WTC11 (cell line): ENCODE results near the gene SYNDIG1. TPM values are rescaled to one million over a fixed set of nuclear protein-coding genes. Genes with fewer than 3 reads are reported as not detected.

Experiments
- ATAC-seq: fragments of 200-7000 bp; cut with Tn5 transposase; 2 replicates; pipeline ENCODE4 v1.10.0; 2021; ENCODE audit warnings: mild to moderate bottlenecking, moderate library complexity
- CTCF ChIA-PET: fragments of 300-600 bp; sonication (Branson Sonifier 250); formaldehyde crosslinking; loops from one replicate; lab custom pipeline; 2021; ENCODE audit warnings: antibody characterized with exemption; lab: Charles Lee
- POLR2A ChIA-PET: fragments of 350-600 bp; sonication (Branson Sonifier 250); formaldehyde crosslinking; loops from one replicate; lab custom pipeline; 2021; ENCODE audit warnings: antibody characterized with exemption; lab: Charles Lee
- DNase-seq: peaks from one replicate; pipeline ENCODE4 v3.0.0; 2021; ENCODE audit warnings: low spot score
- H3K27ac Mint-ChIP-seq: 2 replicates; pipeline ENCODE4 v1.8.0; 2021; ENCODE audit warnings: mixed read lengths
- H3K27me3 Mint-ChIP-seq: 2 replicates; pipeline ENCODE4 v1.8.0; 2021; ENCODE audit warnings: low read depth, mild to moderate bottlenecking, moderate library complexity, mixed read lengths
- H3K36me3 Mint-ChIP-seq: 2 replicates; pipeline ENCODE4 v1.8.0; 2021; ENCODE audit warnings: mixed read lengths
- H3K4me1 Mint-ChIP-seq: 2 replicates; pipeline ENCODE4 v1.8.0; 2022; ENCODE audit warnings: mixed read lengths
- H3K4me3 Mint-ChIP-seq: 2 replicates; pipeline ENCODE4 v1.8.0; 2021; ENCODE audit warnings: mild to moderate bottlenecking, moderate library complexity, mixed read lengths
- H3K9me3 Mint-ChIP-seq: 2 replicates; pipeline ENCODE4 v1.8.0; 2021; ENCODE audit warnings: mixed read lengths
- CBFB ChIP-seq: sonication (generic); formaldehyde crosslinking; IDR thresholded peaks from 2 replicates; pipeline ENCODE4 v1.8.1; 2022; ENCODE audit warnings: mild to moderate bottlenecking, low read depth, missing genetic modification reagents
- ELF4 ChIP-seq: sonication (generic); formaldehyde crosslinking; IDR thresholded peaks from 2 replicates; pipeline ENCODE4 v1.8.1; 2022; ENCODE audit warnings: low read depth, mild to moderate bottlenecking, moderate library complexity, missing genetic modification reagents
- ETV6 ChIP-seq: sonication (generic); formaldehyde crosslinking; IDR thresholded peaks from 2 replicates; pipeline ENCODE4 v1.8.1; 2022; ENCODE audit warnings: mild to moderate bottlenecking, missing genetic modification reagents
- FOXK1 ChIP-seq: sonication (generic); formaldehyde crosslinking; IDR thresholded peaks from 2 replicates; pipeline ENCODE4 v1.8.0; 2022; ENCODE audit warnings: mild to moderate bottlenecking, moderate library complexity, missing genetic modification reagents
- FOXP1 ChIP-seq: sonication (generic); formaldehyde crosslinking; IDR thresholded peaks from 2 replicates; pipeline ENCODE4 v1.8.0; 2022; ENCODE audit warnings: missing genetic modification reagents, mild to moderate bottlenecking, moderate library complexity, borderline replicate concordance
- FOXP4 ChIP-seq: sonication (generic); formaldehyde crosslinking; IDR thresholded peaks from 2 replicates; pipeline ENCODE4 v1.8.0; 2022; ENCODE audit warnings: mild to moderate bottlenecking, missing genetic modification reagents
- IRF1 ChIP-seq: sonication (generic); formaldehyde crosslinking; IDR thresholded peaks from 2 replicates; pipeline ENCODE4 v1.8.0; 2023; ENCODE audit warnings: missing genetic modification reagents
- MLX ChIP-seq: sonication (generic); formaldehyde crosslinking; IDR thresholded peaks from 2 replicates; pipeline ENCODE4 v1.8.1; 2023; ENCODE audit warnings: mild to moderate bottlenecking, missing genetic modification reagents, moderate library complexity
- NR1H2 ChIP-seq: sonication (generic); formaldehyde crosslinking; IDR thresholded peaks from 2 replicates; pipeline ENCODE4 v1.9.0; 2021; ENCODE audit warnings: mild to moderate bottlenecking, moderate library complexity, missing genetic modification reagents
- SMAD3 ChIP-seq: sonication (generic); formaldehyde crosslinking; IDR thresholded peaks from 2 replicates; pipeline ENCODE4 v1.8.0; 2022; ENCODE audit warnings: missing genetic modification reagents, mild to moderate bottlenecking, borderline replicate concordance
- TEAD4 ChIP-seq: sonication (generic); formaldehyde crosslinking; IDR thresholded peaks from 2 replicates; pipeline ENCODE4 v1.8.0; 2022; ENCODE audit warnings: mild to moderate bottlenecking, missing genetic modification reagents
- ZNF425 ChIP-seq: fragments of 250-450 bp; sonication (Bioruptor Pico); conservative IDR thresholded peaks from 2 replicates; pipeline ENCODE4 v1.9.0; 2021; ENCODE audit warnings: mild to moderate bottlenecking
- total RNA-seq: library from RNA; stranded (reverse); gene quantifications from 3 replicates; pipeline ENCODE4 v1.2.3, GENCODE V29; 2021
- TF ChIP-seq, protein P1 (sequence below): fragments of 250-450 bp; sonication (Bioruptor Pico); IDR thresholded peaks from 2 replicates; pipeline ENCODE4 v1.9.0; 2021; ENCODE audit warnings: mild to moderate bottlenecking
- TF ChIP-seq, protein P2 (sequence below): sonication (generic); formaldehyde crosslinking; IDR thresholded peaks from 2 replicates; pipeline ENCODE4 v1.8.1; 2022; ENCODE audit warnings: mild to moderate bottlenecking, missing genetic modification reagents, moderate library complexity, borderline replicate concordance
- TF ChIP-seq, protein P3 (sequence below): sonication (generic); formaldehyde crosslinking; IDR thresholded peaks from 2 replicates; pipeline ENCODE4 v1.8.1; 2023; ENCODE audit warnings: mild to moderate bottlenecking, missing genetic modification reagents, borderline replicate concordance
- TF ChIP-seq, protein P4 (sequence below): sonication (generic); formaldehyde crosslinking; IDR thresholded peaks from 2 replicates; pipeline ENCODE4 v1.8.1; 2023; ENCODE audit warnings: mild to moderate bottlenecking, missing genetic modification reagents, moderate library complexity

The SYNDIG1 gene
- total RNA-seq, 1 experiment from 2014 or later, result 6.4 TPM

- Mint-ChIP-seq H3K9me3 (no peaks in the 10 kb centered on the region), H3K27ac (no peak overlapping the region), H3K27me3 (peaks cover 7% of the 10 kb centered on the region; the same call in 1 of the 2 replicates), H3K4me1 (peaks cover 43% of the 10 kb centered on the region), H3K36me3 (no peaks in the 10 kb centered on the region), H3K4me3 (no peak overlapping the region)
- no peak for DNase-seq
- ATAC-seq, result no peak
- POLR2A ChIA-PET, result no interaction called here
- TF ChIP-seq NR1H2, result no peak
- no peak for TF ChIP-seq FOXP4 (CRISPR knock-in tag)
- TF ChIP-seq ETV6 (CRISPR knock-in tag), result no peak
- CTCF ChIA-PET, result no interaction called here
Observed at GRCh38 chr20:24452016-24452415, 17.4 kb upstream of the SYNDIG1 start.

GRCh38 chr20:24452498-24453127, 16.8 kb upstream of the SYNDIG1 start:
- Mint-ChIP-seq H3K27ac (no peak overlapping the region), H3K4me3 (no peak overlapping the region), H3K36me3 (no peaks in the 10 kb centered on the region), H3K27me3 (peaks cover 6% of the 10 kb centered on the region; the same call in 1 of the 2 replicates), H3K4me1 (peaks cover 38% of the 10 kb centered on the region), H3K9me3 (no peaks in the 10 kb centered on the region)
- DNase-seq (no peak), ATAC-seq (no peak)
- TF ChIP-seq SMAD3, result no peak
- TF ChIP-seq, protein P1, sequence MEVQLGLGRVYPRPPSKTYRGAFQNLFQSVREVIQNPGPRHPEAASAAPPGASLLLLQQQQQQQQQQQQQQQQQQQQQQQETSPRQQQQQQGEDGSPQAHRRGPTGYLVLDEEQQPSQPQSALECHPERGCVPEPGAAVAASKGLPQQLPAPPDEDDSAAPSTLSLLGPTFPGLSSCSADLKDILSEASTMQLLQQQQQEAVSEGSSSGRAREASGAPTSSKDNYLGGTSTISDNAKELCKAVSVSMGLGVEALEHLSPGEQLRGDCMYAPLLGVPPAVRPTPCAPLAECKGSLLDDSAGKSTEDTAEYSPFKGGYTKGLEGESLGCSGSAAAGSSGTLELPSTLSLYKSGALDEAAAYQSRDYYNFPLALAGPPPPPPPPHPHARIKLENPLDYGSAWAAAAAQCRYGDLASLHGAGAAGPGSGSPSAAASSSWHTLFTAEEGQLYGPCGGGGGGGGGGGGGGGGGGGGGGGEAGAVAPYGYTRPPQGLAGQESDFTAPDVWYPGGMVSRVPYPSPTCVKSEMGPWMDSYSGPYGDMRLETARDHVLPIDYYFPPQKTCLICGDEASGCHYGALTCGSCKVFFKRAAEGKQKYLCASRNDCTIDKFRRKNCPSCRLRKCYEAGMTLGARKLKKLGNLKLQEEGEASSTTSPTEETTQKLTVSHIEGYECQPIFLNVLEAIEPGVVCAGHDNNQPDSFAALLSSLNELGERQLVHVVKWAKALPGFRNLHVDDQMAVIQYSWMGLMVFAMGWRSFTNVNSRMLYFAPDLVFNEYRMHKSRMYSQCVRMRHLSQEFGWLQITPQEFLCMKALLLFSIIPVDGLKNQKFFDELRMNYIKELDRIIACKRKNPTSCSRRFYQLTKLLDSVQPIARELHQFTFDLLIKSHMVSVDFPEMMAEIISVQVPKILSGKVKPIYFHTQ (CRISPR knock-in tag), result no peak
- no peak for TF ChIP-seq TEAD4
- TF ChIP-seq, protein P2, sequence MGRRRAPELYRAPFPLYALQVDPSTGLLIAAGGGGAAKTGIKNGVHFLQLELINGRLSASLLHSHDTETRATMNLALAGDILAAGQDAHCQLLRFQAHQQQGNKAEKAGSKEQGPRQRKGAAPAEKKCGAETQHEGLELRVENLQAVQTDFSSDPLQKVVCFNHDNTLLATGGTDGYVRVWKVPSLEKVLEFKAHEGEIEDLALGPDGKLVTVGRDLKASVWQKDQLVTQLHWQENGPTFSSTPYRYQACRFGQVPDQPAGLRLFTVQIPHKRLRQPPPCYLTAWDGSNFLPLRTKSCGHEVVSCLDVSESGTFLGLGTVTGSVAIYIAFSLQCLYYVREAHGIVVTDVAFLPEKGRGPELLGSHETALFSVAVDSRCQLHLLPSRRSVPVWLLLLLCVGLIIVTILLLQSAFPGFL, result no peak
- TF ChIP-seq, protein P3, sequence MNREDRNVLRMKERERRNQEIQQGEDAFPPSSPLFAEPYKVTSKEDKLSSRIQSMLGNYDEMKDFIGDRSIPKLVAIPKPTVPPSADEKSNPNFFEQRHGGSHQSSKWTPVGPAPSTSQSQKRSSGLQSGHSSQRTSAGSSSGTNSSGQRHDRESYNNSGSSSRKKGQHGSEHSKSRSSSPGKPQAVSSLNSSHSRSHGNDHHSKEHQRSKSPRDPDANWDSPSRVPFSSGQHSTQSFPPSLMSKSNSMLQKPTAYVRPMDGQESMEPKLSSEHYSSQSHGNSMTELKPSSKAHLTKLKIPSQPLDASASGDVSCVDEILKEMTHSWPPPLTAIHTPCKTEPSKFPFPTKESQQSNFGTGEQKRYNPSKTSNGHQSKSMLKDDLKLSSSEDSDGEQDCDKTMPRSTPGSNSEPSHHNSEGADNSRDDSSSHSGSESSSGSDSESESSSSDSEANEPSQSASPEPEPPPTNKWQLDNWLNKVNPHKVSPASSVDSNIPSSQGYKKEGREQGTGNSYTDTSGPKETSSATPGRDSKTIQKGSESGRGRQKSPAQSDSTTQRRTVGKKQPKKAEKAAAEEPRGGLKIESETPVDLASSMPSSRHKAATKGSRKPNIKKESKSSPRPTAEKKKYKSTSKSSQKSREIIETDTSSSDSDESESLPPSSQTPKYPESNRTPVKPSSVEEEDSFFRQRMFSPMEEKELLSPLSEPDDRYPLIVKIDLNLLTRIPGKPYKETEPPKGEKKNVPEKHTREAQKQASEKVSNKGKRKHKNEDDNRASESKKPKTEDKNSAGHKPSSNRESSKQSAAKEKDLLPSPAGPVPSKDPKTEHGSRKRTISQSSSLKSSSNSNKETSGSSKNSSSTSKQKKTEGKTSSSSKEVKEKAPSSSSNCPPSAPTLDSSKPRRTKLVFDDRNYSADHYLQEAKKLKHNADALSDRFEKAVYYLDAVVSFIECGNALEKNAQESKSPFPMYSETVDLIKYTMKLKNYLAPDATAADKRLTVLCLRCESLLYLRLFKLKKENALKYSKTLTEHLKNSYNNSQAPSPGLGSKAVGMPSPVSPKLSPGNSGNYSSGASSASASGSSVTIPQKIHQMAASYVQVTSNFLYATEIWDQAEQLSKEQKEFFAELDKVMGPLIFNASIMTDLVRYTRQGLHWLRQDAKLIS, result no peak
- no peak for TF ChIP-seq CBFB (CRISPR knock-in tag)
- TF ChIP-seq FOXP1, result no peak
- TF ChIP-seq FOXK1 (CRISPR knock-in tag), result no peak
- no peak for TF ChIP-seq ETV6 (CRISPR knock-in tag)
- TF ChIP-seq IRF1 (CRISPR knock-in tag), result no peak
- TF ChIP-seq ZNF425 (CRISPR knock-in tag), result no peak
- no peak for TF ChIP-seq ELF4
- no peak for TF ChIP-seq MLX (CRISPR knock-in tag)
- TF ChIP-seq, protein P4, sequence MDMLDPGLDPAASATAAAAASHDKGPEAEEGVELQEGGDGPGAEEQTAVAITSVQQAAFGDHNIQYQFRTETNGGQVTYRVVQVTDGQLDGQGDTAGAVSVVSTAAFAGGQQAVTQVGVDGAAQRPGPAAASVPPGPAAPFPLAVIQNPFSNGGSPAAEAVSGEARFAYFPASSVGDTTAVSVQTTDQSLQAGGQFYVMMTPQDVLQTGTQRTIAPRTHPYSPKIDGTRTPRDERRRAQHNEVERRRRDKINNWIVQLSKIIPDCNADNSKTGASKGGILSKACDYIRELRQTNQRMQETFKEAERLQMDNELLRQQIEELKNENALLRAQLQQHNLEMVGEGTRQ (CRISPR knock-in tag), result no peak
- ChIA-PET CTCF (no interaction called here), POLR2A (no interaction called here)
